Measurements from ENCODE around the gene ATXN1.
A peak's percentile ranks its signal among the peaks of the same experiment; 100 is the strongest.

The ATXN1 gene

GRCh38 chr6:16782278-16782677 lies 21.0 kb upstream of the ATXN1 start:
- DNase-seq = no peak

- DNase-seq = no peak
These were observed 20.3 kb upstream of the ATXN1 start for GRCh38 chr6:16781348-16782169.

GRCh38 chr6:16778521-16778920 lies 17.3 kb upstream of the ATXN1 start:
- DNase-seq = no peak

GRCh38 chr6:16777794-16778193 lies 16.5 kb upstream of the ATXN1 start:
- no peak for DNase-seq

- no peak for DNase-seq
These were observed 15.2 kb upstream of the ATXN1 start for GRCh38 chr6:16776394-16777017.

- DNase-seq = no peak
These were observed 13.2 kb upstream of the ATXN1 start for GRCh38 chr6:16774437-16774836.

- DNase-seq = no peak
These were observed 12.1 kb upstream of the ATXN1 start for GRCh38 chr6:16773362-16773761.

GRCh38 chr6:16770701-16771569 lies 9.7 kb upstream of the ATXN1 start:
- peak; percentile 65 for DNase-seq

- DNase-seq = no peak
These were observed 8.7 kb upstream of the ATXN1 start for GRCh38 chr6:16769986-16770376.

- DNase-seq = no peak
These were observed 8.1 kb upstream of the ATXN1 start for GRCh38 chr6:16769131-16769985.

GRCh38 chr6:16768477-16768830 lies 7.2 kb upstream of the ATXN1 start:
- DNase-seq = no peak

- DNase-seq = no peak
These were observed 6.7 kb upstream of the ATXN1 start for GRCh38 chr6:16767765-16768476.

GRCh38 chr6:16766836-16767745 lies 5.8 kb upstream of the ATXN1 start:
- no peak for DNase-seq

- DNase-seq = no peak
These were observed 4.8 kb upstream of the ATXN1 start for GRCh38 chr6:16766043-16766536.

- no peak for DNase-seq
These were observed 4.0 kb upstream of the ATXN1 start for GRCh38 chr6:16765235-16765634.

- no peak for DNase-seq
These were observed 3.1 kb upstream of the ATXN1 start for GRCh38 chr6:16764188-16764950.

GRCh38 chr6:16762550-16763477 lies 1.6 kb upstream of the ATXN1 start:
- peak; percentile 60 for DNase-seq

GRCh38 chr6:16762268-16762549 lies 949 bp upstream of the ATXN1 start:
- peak; percentile 55 for DNase-seq

Data from midbrain (tissue), 1 donor.